BE2C (cell line): Measurements from ENCODE around the gene LTN1.

ENCODE experiments used
- DNase-seq: peaks from one replicate; pipeline ENCODE4 v3.0.0-alpha.2; 2020
- H3K27me3 ChIP-seq: fragments of 250-450 bp; sonication (Bioruptor Pico); 2 replicates; pipeline ENCODE4 v1.5.1; 2020; ENCODE audit warnings: mild to moderate bottlenecking
- H3K36me3 ChIP-seq: fragments of 250-450 bp; sonication (Bioruptor Pico); 2 replicates; pipeline ENCODE4 v1.5.1; 2020; ENCODE audit warnings: mild to moderate bottlenecking
- H3K4me1 ChIP-seq: fragments of 250-450 bp; sonication (Bioruptor Pico); 2 replicates; pipeline ENCODE4 v1.5.1; 2020
- H3K4me3 ChIP-seq: 2 replicates; pipeline ENCODE4 v1.5.1; 2011; ENCODE audit warnings: low read depth, low read length
- H3K9me3 ChIP-seq: fragments of 250-450 bp; sonication (Bioruptor Pico); 2 replicates; pipeline ENCODE4 v1.5.1; 2020
- TF ChIP-seq, protein P1 (sequence below): IDR thresholded peaks from 2 replicates; pipeline ENCODE4 v1.5.1; 2012; ENCODE audit warnings: mild to moderate bottlenecking, low read depth, low read length

LTN1 gene

DNA sequence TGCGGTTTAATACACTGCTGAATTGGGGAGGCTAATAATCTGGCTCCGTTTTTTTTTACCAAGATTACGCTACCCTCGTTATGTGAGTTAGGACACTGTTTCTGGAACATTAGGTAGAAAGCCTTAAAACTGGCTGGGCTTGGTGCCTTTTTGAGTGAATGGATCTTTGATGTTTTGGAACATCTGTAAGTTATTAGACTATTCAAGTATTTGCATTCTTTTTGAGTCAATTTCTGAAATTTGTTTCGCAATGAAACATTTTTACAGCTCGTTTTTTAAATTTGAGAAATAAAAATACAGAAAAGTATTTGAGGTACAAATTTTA lies 106.9 kb downstream of the LTN1 start:
- H3K36me3 ChIP-seq: peaks cover 17% of the 10 kb centered on the region
- no peak overlapping the region for H3K4me3 ChIP-seq
- H3K27me3 ChIP-seq: no peaks in the 10 kb centered on the region
- no peak for DNase-seq
- TF ChIP-seq, protein P1, sequence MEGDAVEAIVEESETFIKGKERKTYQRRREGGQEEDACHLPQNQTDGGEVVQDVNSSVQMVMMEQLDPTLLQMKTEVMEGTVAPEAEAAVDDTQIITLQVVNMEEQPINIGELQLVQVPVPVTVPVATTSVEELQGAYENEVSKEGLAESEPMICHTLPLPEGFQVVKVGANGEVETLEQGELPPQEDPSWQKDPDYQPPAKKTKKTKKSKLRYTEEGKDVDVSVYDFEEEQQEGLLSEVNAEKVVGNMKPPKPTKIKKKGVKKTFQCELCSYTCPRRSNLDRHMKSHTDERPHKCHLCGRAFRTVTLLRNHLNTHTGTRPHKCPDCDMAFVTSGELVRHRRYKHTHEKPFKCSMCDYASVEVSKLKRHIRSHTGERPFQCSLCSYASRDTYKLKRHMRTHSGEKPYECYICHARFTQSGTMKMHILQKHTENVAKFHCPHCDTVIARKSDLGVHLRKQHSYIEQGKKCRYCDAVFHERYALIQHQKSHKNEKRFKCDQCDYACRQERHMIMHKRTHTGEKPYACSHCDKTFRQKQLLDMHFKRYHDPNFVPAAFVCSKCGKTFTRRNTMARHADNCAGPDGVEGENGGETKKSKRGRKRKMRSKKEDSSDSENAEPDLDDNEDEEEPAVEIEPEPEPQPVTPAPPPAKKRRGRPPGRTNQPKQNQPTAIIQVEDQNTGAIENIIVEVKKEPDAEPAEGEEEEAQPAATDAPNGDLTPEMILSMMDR: no peak
- no peaks in the 10 kb centered on the region for H3K4me1 ChIP-seq
- H3K9me3 ChIP-seq: no peaks in the 10 kb centered on the region

DNA sequence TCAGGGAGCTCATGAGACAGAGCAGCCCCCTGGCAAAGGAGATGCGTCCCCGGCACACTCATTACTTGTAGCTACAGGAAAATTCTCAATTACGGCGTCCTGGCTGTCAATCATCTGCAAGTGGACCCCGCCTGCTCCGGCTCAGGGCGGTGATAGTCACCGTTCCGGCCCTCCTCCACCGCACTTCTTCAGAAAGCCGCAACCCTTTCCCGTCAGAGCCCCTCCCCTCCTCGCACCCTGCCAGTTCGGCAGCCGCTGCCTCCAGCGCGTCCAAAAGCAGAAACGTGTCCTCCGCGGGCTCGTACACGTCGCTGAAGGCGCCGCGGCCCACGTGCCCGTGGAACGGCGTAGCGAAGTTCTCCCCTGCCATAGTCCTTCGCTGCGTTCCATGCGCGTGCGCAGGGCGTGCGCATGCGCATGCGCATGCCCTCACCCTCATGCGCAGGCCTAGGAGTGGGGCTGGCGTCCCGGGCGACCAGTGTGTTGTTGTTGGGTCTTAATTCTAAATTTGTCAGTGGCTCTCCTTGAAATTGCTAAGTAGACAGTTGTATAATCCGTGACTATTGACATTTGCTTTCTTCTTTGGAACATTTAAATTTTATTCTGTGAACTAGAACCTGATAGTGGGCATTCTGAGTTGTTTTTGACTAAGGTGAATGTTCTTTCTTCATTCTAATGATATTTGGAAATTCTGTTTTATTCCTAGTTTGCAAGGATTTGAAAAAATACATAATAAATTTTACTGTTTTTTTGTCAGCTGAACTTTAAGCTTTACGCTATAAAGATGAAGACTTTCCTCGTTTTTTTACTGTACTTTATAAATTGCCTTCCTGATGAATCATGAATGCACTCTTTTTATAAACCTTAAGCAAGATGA lies 107.5 kb downstream of the LTN1 start:
- TF ChIP-seq, protein P1: no peak
- peaks cover 17% of the 10 kb centered on the region for H3K36me3 ChIP-seq
- H3K4me3 ChIP-seq: peak overlapping the region; percentile 62
- no peaks in the 10 kb centered on the region for H3K4me1 ChIP-seq
- DNase-seq: peak; percentile 91
- H3K27me3 ChIP-seq: no peaks in the 10 kb centered on the region
- H3K9me3 ChIP-seq: no peaks in the 10 kb centered on the region

DNA sequence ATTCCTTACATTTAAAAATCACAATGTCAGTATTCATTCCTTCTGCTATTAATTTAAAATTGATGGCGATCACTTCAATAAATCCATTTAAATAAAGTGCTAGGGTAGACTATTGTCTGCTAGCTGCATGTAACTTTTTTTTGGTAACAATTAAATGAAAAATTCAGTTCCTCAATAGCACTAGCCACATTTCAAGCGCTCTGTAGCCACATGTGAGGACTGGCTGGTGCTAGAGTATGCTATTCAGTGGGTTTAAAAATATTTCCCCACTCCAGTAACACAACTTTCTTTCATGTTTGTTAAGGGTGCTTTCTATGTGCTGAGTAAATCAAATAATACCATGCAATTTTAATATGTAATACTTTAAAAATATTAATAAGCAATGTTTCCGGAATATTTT lies 108.2 kb downstream of the LTN1 start:
- Histone ChIP-seq H3K9me3 (no peaks in the 10 kb centered on the region), H3K36me3 (peaks cover 20% of the 10 kb centered on the region), H3K4me3 (peak overlapping the region; percentile 62), H3K4me1 (no peaks in the 10 kb centered on the region), H3K27me3 (no peaks in the 10 kb centered on the region)
- DNase-seq: no peak
- TF ChIP-seq, protein P1: no peak

DNA sequence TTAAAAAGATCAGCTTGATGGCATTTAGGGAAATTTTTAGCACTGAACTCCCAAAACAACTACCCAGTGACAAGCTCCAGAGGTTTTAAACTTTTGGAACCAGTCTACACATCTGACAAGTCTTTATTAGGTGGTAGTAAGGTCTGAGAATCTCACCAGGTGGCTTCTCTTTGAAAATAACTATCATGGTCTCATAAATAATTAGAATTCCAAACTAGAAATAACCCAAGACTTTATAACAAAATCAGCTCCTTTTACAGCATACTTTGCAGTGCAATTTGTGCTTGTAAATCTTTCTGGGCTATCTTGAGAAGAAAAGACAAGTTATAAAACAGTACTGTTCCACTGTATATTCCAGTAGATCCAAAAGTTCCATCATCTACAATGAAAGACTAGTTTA lies 108.7 kb downstream of the LTN1 start:
- Histone ChIP-seq H3K4me1 (no peaks in the 10 kb centered on the region), H3K9me3 (no peaks in the 10 kb centered on the region), H3K4me3 (peak overlapping the region; percentile 62), H3K27me3 (no peaks in the 10 kb centered on the region), H3K36me3 (peaks cover 23% of the 10 kb centered on the region)
- TF ChIP-seq, protein P1: no peak
- DNase-seq: no peak

DNA sequence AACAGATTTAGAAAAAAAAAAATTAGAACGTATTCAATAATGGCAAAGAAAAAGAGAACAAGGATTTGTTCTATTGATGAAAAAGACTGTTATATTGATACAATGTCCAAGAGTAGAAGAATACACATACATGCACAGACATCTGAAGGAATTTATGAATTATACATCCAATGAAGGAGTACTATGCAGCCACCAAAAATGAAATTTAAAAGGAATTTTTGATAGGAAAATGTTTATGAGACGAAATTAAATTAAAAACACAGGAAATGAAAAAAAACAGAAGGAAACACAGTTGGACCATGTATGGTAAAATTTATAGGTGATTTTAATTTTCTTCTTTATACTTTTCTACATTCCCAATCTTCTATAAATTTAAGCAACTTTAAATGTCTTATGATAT lies 110.3 kb downstream of the LTN1 start:
- DNase-seq: no peak
- TF ChIP-seq, protein P1: no peak
- H3K4me1 ChIP-seq: no peaks in the 10 kb centered on the region
- H3K36me3 ChIP-seq: peaks cover 27% of the 10 kb centered on the region
- H3K9me3 ChIP-seq: no peaks in the 10 kb centered on the region
- no peak overlapping the region for H3K4me3 ChIP-seq
- H3K27me3 ChIP-seq: no peaks in the 10 kb centered on the region
